ENCODE data around the gene PDE6H. TPM values are rescaled to one million over a fixed set of nuclear protein-coding genes. Genes with fewer than 3 reads are reported as not detected.

Gene PDE6H
- total RNA-seq, 1 experiment from 2014 or later: not detected

DNA sequence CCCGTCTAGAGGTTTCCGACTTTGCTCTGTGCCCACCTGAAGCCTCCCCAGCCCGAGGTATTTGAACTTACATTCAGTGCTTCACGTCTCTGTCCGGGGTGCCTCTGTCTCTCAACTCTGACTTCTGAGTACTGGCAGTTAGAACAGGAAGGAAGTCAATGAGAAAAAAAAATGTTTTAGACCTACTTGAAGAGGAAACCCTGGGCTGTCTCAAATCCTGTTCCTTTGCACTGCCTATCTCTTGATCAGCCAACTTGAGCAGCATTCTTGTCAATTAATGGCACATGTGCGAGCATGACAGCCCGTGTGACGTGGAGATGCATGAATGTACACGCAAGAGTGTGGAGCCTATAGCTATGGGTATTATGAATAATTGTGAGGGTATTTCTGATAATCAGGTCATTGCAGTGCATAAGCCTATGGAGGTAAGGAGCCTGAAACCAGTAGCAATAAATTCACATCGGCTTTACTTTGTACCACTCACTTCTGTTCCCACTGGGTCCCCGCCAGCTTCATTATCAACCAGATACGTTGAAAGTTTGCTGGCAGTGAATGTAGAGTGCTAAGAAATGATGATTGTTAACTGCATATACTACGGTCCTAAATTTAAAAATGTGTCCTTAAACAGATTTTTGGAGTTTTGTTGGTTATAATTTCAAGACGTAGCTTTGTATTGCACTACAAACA is 11.2 kb upstream of the PDE6H start, which contains the start of gene ARHGDIB:
TSS of gene ARHGDIB (minus strand) at position 136 of the 687 bp plus-strand sequence. CDS start 10,889 bp downstream, outside the sequence.
- H3K4me3 ChIP-seq (ENCODE audit: low read depth in 2 of 2, low read length in 2 of 2): peak within 1 kb of the TSS in 1 of 2 experiments; percentile 22; a peak in 1 of 4 replicates
- ATAC-seq (no peak), DNase-seq (ENCODE audit: low read depth, low spot score) (no peak)
- CTCF ChIA-PET: no interaction called here
- H3K4me1 ChIP-seq (ENCODE audit: control insufficient read depth, insufficient read depth, low read length): no peaks in the 10 kb centered on the region
- H3K27me3 ChIP-seq (ENCODE audit: control insufficient read depth, insufficient read depth, low read length): no peaks in the 10 kb centered on the region
- in situ Hi-C loops (cut with HindIII; ENCODE audit: low pct_unique_long_range_greater_than_20kb, low sequenced_read_pairs) (no loop called here), intact Hi-C loops (cut with micrococcal nuclease; ENCODE audit: unreplicated experiment) (no loop called here)
- TF ChIP-seq TCF7L2 (IDR thresholded peaks at IDR 0.05; ENCODE audit: low read depth, low read length) (no peak), POLR2AphosphoS5 (IDR thresholded peaks at IDR 0.05; ENCODE audit: low read depth, low read length) (no peak), SIN3A (IDR thresholded peaks at IDR 0.05; ENCODE audit: borderline replicate concordance, insufficient read depth, low read depth, low read length) (no peak)
- TF ChIP-seq, protein P1, sequence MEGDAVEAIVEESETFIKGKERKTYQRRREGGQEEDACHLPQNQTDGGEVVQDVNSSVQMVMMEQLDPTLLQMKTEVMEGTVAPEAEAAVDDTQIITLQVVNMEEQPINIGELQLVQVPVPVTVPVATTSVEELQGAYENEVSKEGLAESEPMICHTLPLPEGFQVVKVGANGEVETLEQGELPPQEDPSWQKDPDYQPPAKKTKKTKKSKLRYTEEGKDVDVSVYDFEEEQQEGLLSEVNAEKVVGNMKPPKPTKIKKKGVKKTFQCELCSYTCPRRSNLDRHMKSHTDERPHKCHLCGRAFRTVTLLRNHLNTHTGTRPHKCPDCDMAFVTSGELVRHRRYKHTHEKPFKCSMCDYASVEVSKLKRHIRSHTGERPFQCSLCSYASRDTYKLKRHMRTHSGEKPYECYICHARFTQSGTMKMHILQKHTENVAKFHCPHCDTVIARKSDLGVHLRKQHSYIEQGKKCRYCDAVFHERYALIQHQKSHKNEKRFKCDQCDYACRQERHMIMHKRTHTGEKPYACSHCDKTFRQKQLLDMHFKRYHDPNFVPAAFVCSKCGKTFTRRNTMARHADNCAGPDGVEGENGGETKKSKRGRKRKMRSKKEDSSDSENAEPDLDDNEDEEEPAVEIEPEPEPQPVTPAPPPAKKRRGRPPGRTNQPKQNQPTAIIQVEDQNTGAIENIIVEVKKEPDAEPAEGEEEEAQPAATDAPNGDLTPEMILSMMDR (IDR thresholded peaks at IDR 0.05): no peak
- TF ChIP-seq, protein P2, sequence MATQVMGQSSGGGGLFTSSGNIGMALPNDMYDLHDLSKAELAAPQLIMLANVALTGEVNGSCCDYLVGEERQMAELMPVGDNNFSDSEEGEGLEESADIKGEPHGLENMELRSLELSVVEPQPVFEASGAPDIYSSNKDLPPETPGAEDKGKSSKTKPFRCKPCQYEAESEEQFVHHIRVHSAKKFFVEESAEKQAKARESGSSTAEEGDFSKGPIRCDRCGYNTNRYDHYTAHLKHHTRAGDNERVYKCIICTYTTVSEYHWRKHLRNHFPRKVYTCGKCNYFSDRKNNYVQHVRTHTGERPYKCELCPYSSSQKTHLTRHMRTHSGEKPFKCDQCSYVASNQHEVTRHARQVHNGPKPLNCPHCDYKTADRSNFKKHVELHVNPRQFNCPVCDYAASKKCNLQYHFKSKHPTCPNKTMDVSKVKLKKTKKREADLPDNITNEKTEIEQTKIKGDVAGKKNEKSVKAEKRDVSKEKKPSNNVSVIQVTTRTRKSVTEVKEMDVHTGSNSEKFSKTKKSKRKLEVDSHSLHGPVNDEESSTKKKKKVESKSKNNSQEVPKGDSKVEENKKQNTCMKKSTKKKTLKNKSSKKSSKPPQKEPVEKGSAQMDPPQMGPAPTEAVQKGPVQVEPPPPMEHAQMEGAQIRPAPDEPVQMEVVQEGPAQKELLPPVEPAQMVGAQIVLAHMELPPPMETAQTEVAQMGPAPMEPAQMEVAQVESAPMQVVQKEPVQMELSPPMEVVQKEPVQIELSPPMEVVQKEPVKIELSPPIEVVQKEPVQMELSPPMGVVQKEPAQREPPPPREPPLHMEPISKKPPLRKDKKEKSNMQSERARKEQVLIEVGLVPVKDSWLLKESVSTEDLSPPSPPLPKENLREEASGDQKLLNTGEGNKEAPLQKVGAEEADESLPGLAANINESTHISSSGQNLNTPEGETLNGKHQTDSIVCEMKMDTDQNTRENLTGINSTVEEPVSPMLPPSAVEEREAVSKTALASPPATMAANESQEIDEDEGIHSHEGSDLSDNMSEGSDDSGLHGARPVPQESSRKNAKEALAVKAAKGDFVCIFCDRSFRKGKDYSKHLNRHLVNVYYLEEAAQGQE (IDR thresholded peaks at IDR 0.05; ENCODE audit: insufficient read depth in 1 of 2, low read depth in 2 of 2, low read length in 1 of 2): no peak
- POLR2A ChIA-PET: no interaction called here
- H3K36me3 ChIP-seq (ENCODE audit: control insufficient read depth, insufficient read depth, low read length): no peaks in the 10 kb centered on the region
- no TSS peak for BruUV-seq (replicated peaks)
- no peak within 1 kb of the TSS for H3K27ac ChIP-seq (ENCODE audit: low read length)
- H3K9me3 ChIP-seq (ENCODE audit: control insufficient read depth, insufficient read depth, low read depth, low read length): no peaks in the 10 kb centered on the region

DNA sequence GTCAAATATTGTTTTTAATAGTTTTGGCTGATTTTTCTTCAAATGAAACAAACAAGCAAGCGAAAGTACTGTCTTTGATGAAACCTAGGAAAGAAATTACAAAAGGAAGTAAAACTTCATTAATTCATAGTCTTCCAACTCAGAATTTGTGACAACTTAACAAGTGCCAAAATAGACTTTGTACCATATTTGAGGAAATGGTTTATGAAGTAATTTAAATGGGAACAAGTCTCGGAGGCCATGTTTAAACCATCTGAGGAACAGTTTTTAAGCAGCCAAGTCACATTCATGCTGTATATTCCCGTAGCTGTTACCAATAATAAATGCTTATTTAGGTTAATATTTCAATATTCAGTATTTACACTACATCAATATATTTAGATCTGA is 10.7 kb upstream of the PDE6H start:
- TF ChIP-seq TCF7L2 (IDR thresholded peaks at IDR 0.05; ENCODE audit: low read depth, low read length): no peak
- TF ChIP-seq, protein P2 (IDR thresholded peaks at IDR 0.05; ENCODE audit: insufficient read depth in 1 of 2, low read depth in 2 of 2, low read length in 1 of 2): no peak
- intact Hi-C loops (cut with micrococcal nuclease; ENCODE audit: unreplicated experiment) (no loop called here), in situ Hi-C loops (cut with HindIII; ENCODE audit: low pct_unique_long_range_greater_than_20kb, low sequenced_read_pairs) (no loop called here)
- ChIA-PET POLR2A (no interaction called here), CTCF (no interaction called here)
- no peaks in the 10 kb centered on the region for H3K27me3 ChIP-seq (ENCODE audit: control insufficient read depth, insufficient read depth, low read length)
- H3K4me3 ChIP-seq (ENCODE audit: low read depth in 2 of 2, low read length in 2 of 2): no peak overlapping the region; a peak in 1 of 4 replicates
- no peak overlapping the region for H3K27ac ChIP-seq (ENCODE audit: low read length)
- no peaks in the 10 kb centered on the region for H3K9me3 ChIP-seq (ENCODE audit: control insufficient read depth, insufficient read depth, low read depth, low read length)
- no peaks in the 10 kb centered on the region for H3K36me3 ChIP-seq (ENCODE audit: control insufficient read depth, insufficient read depth, low read length)
- H3K4me1 ChIP-seq (ENCODE audit: control insufficient read depth, insufficient read depth, low read length): no peaks in the 10 kb centered on the region
- ATAC-seq: no peak
- no TSS peak for BruUV-seq (replicated peaks)
- DNase-seq (ENCODE audit: low read depth, low spot score): no peak
